Panc1 (cell line): ENCODE data around the gene ITGA11. TPM values are rescaled to one million over a fixed set of nuclear protein-coding genes. Genes with fewer than 3 reads are reported as not detected.

ENCODE experiments used
- ATAC-seq: fragments of 200-7000 bp; cut with Tn5 transposase; 2 replicates; pipeline ENCODE4 v1.9.1; 2020; ENCODE audit warnings: mild to moderate bottlenecking, moderate library complexity
- BruUV-seq: library from RNA; stranded (reverse); fragments of 400-500 nt; replicated peaks from 2 replicates; lab custom pipeline; 2021; lab: Mats Ljungman, UMichigan
- CTCF ChIA-PET: fragments of 300-600 bp; sonication (Branson Sonifier 250); formaldehyde crosslinking; loops from one replicate; lab custom pipeline; 2022; ENCODE audit warnings: antibody characterized with exemption; lab: Charles Lee
- POLR2A ChIA-PET: fragments of 300-600 bp; sonication (Branson Sonifier 250); formaldehyde crosslinking; loops from one replicate; lab custom pipeline; 2022; ENCODE audit warnings: antibody characterized with exemption; lab: Charles Lee
- DNase-seq: peaks from one replicate; pipeline ENCODE4 v3.0.0-alpha.2; 2010; ENCODE audit warnings: low read depth, low spot score
- H3K27ac ChIP-seq: 2 replicates; pipeline ENCODE4 v1.5.1; 2011; ENCODE audit warnings: mild to moderate bottlenecking, low read length, inconsistent platforms
- H3K27me3 ChIP-seq: fragments of 200-500 bp; sonication (Bioruptor generic); 2 replicates; pipeline ENCODE4 v1.6.0; 2014; ENCODE audit warnings: low read length, inconsistent platforms; ENCODE audit not compliant: control insufficient read depth, insufficient read depth
- H3K36me3 ChIP-seq: fragments of 200-500 bp; sonication (Bioruptor generic); 2 replicates; pipeline ENCODE4 v1.5.1; 2014; ENCODE audit warnings: inconsistent platforms, mild to moderate bottlenecking, low read length, moderate library complexity; ENCODE audit not compliant: control insufficient read depth, insufficient read depth
- H3K4me1 ChIP-seq: 2 replicates; pipeline ENCODE4 v1.5.1; 2011; ENCODE audit warnings: inconsistent platforms, mild to moderate bottlenecking, low read length, moderate library complexity; ENCODE audit not compliant: control insufficient read depth, insufficient read depth
- H3K4me3 ChIP-seq, 2 experiments: 2 replicates each; pipeline ENCODE4 v1.5.1; 2011 to 2012; ENCODE audit warnings: low read depth in 2 of 2, low read length in 2 of 2, mild to moderate bottlenecking in 2 of 2, inconsistent platforms in 1 of 2, moderate library complexity in 1 of 2
- H3K9me3 ChIP-seq: fragments of 200-500 bp; sonication (Bioruptor generic); 2 replicates; pipeline ENCODE4 v1.5.1; 2014; ENCODE audit warnings: low read depth, mild to moderate bottlenecking, inconsistent platforms, low read length, moderate library complexity; ENCODE audit not compliant: control insufficient read depth, insufficient read depth
- CTCF ChIP-seq: fragments of 450-650 bp; IDR thresholded peaks from 2 replicates; pipeline ENCODE4 v1.5.1; 2017; ENCODE audit warnings: mild to moderate bottlenecking
- POLR2AphosphoS5 ChIP-seq: IDR thresholded peaks from 2 replicates; pipeline ENCODE4 v1.6.1; 2012; ENCODE audit warnings: mild to moderate bottlenecking, low read depth, low read length, moderate library complexity
- REST ChIP-seq, 2 experiments: IDR thresholded peaks; 2 replicates each; pipeline ENCODE4 v1.6.1; 2011 to 2012; ENCODE audit warnings: low read depth in 2 of 2, control low read depth in 1 of 2, low read length in 1 of 2, mild to moderate bottlenecking in 1 of 2, moderate library complexity in 1 of 2; ENCODE audit not compliant: insufficient read depth in 1 of 2
- SIN3A ChIP-seq: IDR thresholded peaks from 2 replicates; pipeline ENCODE4 v1.6.1; 2012; ENCODE audit warnings: low read depth, mild to moderate bottlenecking, low read length, moderate library complexity, borderline replicate concordance; ENCODE audit not compliant: insufficient read depth
- TCF7L2 ChIP-seq: IDR thresholded peaks from 2 replicates; pipeline ENCODE4 v1.6.1; 2011; ENCODE audit warnings: mild to moderate bottlenecking, low read depth, low read length, inconsistent platforms
- in situ Hi-C: cut with HindIII; loops from 2 replicates; pipeline ENCODE4 v1.10.0; 2016; ENCODE audit warnings: low sequenced_read_pairs, low pct_unique_long_range_greater_than_20kb
- intact Hi-C: fragments of 100-400 bp; cut with micrococcal nuclease; formaldehyde crosslinking; loops from one replicate; pipeline ENCODE4 v1.10.0; 2022; ENCODE audit not compliant: unreplicated experiment
- total RNA-seq: library from RNA; stranded (reverse); gene quantifications from one replicate; pipeline ENCODE4 v1.2.1, GENCODE V29; 2021; ENCODE audit not compliant: unreplicated experiment

ITGA11 gene
- total RNA-seq, 1 experiment from 2014 or later: 0.28 TPM

GRCh38 chr15:68283401-68283800 lies 148.6 kb downstream of the ITGA11 start:
- Histone ChIP-seq H3K4me3 (no peak overlapping the region), H3K9me3 (no peaks in the 10 kb centered on the region), H3K27ac (no peak overlapping the region), H3K36me3 (peaks cover 8% of the 10 kb centered on the region), H3K27me3 (no peaks in the 10 kb centered on the region), H3K4me1 (peaks cover 23% of the 10 kb centered on the region)
- no peak for DNase-seq
- ChIA-PET POLR2A (interaction anchor here (0.6 kb wide), 1 partner anchor 49 kb away, joined by 11 read pairs; no protein-coding TSS in a partner anchor), CTCF (no interaction called here)
- in situ Hi-C loops (no loop called here), intact Hi-C loops (no loop called here)
- no peak for ATAC-seq
- TF ChIP-seq TCF7L2: no peak
- TF ChIP-seq CTCF: no peak
- TF ChIP-seq SIN3A: no peak
- TF ChIP-seq POLR2AphosphoS5: no peak
- no peak for TF ChIP-seq REST (IDR thresholded peaks at IDR 0.05; ENCODE audit: insufficient read depth in 1 of 2, low read depth in 2 of 2, low read length in 1 of 2)
- no TSS peak for BruUV-seq

GRCh38 chr15:68281008-68281407 lies 151.0 kb downstream of the ITGA11 start:
- POLR2A ChIA-PET: no interaction called here
- H3K27ac ChIP-seq: peak overlapping the region; percentile 99

More at GRCh38 chr15:68281008-68281407, 151.0 kb downstream of the ITGA11 start:
- CTCF ChIA-PET: interaction anchor here (1.0 to 1.5 kb wide), 2 partner anchors 25 to 28 kb away, joined by 5 to 6 read pairs; no protein-coding TSS in a partner anchor
- intact Hi-C loops: no loop called here
- BruUV-seq: no TSS peak
- Histone ChIP-seq H3K36me3 (peaks cover 10% of the 10 kb centered on the region), H3K4me1 (peaks cover 23% of the 10 kb centered on the region), H3K4me3 (peak overlapping the region; percentile 81 to 98), H3K9me3 (no peaks in the 10 kb centered on the region), H3K27me3 (no peaks in the 10 kb centered on the region)
- in situ Hi-C loops: no loop called here
- no peak for TF ChIP-seq CTCF
- TF ChIP-seq TCF7L2: no peak
- TF ChIP-seq REST (IDR thresholded peaks at IDR 0.05; ENCODE audit: insufficient read depth in 1 of 2, low read depth in 2 of 2, low read length in 1 of 2): no peak
- TF ChIP-seq SIN3A: no peak
- TF ChIP-seq POLR2AphosphoS5: no peak
- ATAC-seq (no peak), DNase-seq (no peak)
